Mammary epithelial cell (primary cell): ENCODE data around the gene ANP32D.
"Not testable (repeated sequence)": the region's sequence is repeated elsewhere in the genome, so short reads cannot be mapped to it uniquely, and the experiment has no call there.

Source experiments
- EZH2 ChIP-seq: IDR thresholded peaks from 2 replicates; pipeline ENCODE4 v1.6.1; 2012; ENCODE audit warnings: low read length, inconsistent platforms, borderline replicate concordance
- TF ChIP-seq, protein P1 (sequence below), 2 donors: IDR thresholded peaks in 1 of 2; conservative IDR thresholded peaks in 1 of 2; 2 replicates each; pipeline ENCODE4 v1.5.1; 2011 to 2012; ENCODE audit warnings: inconsistent platforms in 2 of 2, low read length in 2 of 2, mild to moderate bottlenecking in 2 of 2, control low read depth in 1 of 2, low read depth in 1 of 2; ENCODE audit not compliant: insufficient read depth in 1 of 2; ENCODE audit errors: extremely low read depth in 1 of 2

- TF ChIP-seq, protein P1, sequence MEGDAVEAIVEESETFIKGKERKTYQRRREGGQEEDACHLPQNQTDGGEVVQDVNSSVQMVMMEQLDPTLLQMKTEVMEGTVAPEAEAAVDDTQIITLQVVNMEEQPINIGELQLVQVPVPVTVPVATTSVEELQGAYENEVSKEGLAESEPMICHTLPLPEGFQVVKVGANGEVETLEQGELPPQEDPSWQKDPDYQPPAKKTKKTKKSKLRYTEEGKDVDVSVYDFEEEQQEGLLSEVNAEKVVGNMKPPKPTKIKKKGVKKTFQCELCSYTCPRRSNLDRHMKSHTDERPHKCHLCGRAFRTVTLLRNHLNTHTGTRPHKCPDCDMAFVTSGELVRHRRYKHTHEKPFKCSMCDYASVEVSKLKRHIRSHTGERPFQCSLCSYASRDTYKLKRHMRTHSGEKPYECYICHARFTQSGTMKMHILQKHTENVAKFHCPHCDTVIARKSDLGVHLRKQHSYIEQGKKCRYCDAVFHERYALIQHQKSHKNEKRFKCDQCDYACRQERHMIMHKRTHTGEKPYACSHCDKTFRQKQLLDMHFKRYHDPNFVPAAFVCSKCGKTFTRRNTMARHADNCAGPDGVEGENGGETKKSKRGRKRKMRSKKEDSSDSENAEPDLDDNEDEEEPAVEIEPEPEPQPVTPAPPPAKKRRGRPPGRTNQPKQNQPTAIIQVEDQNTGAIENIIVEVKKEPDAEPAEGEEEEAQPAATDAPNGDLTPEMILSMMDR (conservative IDR thresholded peaks at IDR 0.05 in 1 of 2, IDR thresholded peaks at IDR 0.05 in 1 of 2; ENCODE audit: extremely low read depth in 1 of 2, insufficient read depth in 1 of 2, low read depth in 1 of 2, low read length in 2 of 2) = not testable (repeated sequence)
- TF ChIP-seq EZH2 = not testable (repeated sequence)
Observed at GRCh38 chr12:48469027-48469426, 3.3 kb upstream of the ANP32D start.
